ENCODE results near the gene SNAPIN.

- no peak for TF ChIP-seq POLR2A (IDR thresholded peaks at IDR 0.05)
- no peak for TF ChIP-seq CTCF (IDR thresholded peaks at IDR 0.05)
Measured at GRCh38 chr1:153631047-153632022, 27.2 kb upstream of the SNAPIN start.
